ENCODE results near the gene METTL6. TPM values are rescaled to one million over a fixed set of nuclear protein-coding genes. Genes with fewer than 3 reads are reported as not detected.

METTL6 gene
- polyA plus RNA-seq, 1 donor (not counting 4 experiments of a cell fraction or from before 2014, with no cell fraction given), result 16.3 TPM

DNA sequence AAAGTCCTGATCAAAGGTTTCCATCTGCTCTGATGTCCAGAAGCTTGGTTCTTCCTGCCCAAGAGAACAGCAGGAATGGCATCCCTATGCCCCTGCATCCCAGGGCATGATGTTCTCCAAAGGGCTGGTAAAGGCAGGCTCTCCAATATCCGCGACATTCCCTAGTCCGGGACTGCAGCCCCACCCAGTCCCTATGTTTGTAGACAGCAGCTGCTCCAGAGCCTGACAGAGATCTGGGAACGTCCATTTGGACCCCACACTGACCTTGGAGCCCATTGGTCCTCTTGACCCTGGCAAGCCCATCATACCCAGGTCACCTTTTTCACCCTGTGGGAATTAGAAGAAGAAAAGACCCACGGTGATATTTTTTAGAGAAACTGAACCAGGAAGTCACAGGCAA, 47.8 kb upstream of the METTL6 start:
- Histone ChIP-seq H2AFZ (ENCODE audit: control insufficient read depth, low read length) (no peak overlapping the region), H3K9me3 (ENCODE audit: control insufficient read depth, low read depth, low read length) (no peaks in the 10 kb centered on the region), H4K20me1 (ENCODE audit: control insufficient read depth, extremely low read depth, insufficient read depth, low read length) (no peaks in the 10 kb centered on the region), H3K36me3 (ENCODE audit: control insufficient read depth in 2 of 2, extremely low read depth in 1 of 2, insufficient read depth in 2 of 2, low read length in 2 of 2) (no peaks in the 10 kb centered on the region), H3K27ac (ENCODE audit: control insufficient read depth, insufficient read depth, low read length) (no peak overlapping the region), H3K27me3 (ENCODE audit: control insufficient read depth, extremely low read depth, insufficient read depth, low read length) (no peaks in the 10 kb centered on the region), H3K4me1 (ENCODE audit: control insufficient read depth, extremely low read depth, insufficient read depth, low read length) (no peaks in the 10 kb centered on the region), H3K79me2 (ENCODE audit: control insufficient read depth, insufficient read depth, low read length) (no peaks in the 10 kb centered on the region), H3K9me1 (ENCODE audit: control insufficient read depth, extremely low read depth, insufficient read depth, low read length) (no peaks in the 10 kb centered on the region), H3K4me2 (ENCODE audit: control insufficient read depth, extremely low read depth, insufficient read depth, low read depth, low read length) (no peak overlapping the region), H3K9ac (ENCODE audit: control insufficient read depth, extremely low read depth, insufficient read depth, low read length) (no peak overlapping the region), H3K4me3 (ENCODE audit: control insufficient read depth in 2 of 3, extremely low read depth in 1 of 3, insufficient read depth in 2 of 3, low read depth in 1 of 3, low read length in 3 of 3) (no peak overlapping the region)
- TF ChIP-seq EZH2 (IDR thresholded peaks at IDR 0.05; ENCODE audit: low read length), result no peak
- TF ChIP-seq, protein P1, sequence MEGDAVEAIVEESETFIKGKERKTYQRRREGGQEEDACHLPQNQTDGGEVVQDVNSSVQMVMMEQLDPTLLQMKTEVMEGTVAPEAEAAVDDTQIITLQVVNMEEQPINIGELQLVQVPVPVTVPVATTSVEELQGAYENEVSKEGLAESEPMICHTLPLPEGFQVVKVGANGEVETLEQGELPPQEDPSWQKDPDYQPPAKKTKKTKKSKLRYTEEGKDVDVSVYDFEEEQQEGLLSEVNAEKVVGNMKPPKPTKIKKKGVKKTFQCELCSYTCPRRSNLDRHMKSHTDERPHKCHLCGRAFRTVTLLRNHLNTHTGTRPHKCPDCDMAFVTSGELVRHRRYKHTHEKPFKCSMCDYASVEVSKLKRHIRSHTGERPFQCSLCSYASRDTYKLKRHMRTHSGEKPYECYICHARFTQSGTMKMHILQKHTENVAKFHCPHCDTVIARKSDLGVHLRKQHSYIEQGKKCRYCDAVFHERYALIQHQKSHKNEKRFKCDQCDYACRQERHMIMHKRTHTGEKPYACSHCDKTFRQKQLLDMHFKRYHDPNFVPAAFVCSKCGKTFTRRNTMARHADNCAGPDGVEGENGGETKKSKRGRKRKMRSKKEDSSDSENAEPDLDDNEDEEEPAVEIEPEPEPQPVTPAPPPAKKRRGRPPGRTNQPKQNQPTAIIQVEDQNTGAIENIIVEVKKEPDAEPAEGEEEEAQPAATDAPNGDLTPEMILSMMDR (optimal IDR thresholded peaks at IDR 0.05 in 1 of 3, IDR thresholded peaks at IDR 0.05 in 1 of 3, conservative IDR thresholded peaks at IDR 0.05 in 1 of 3; ENCODE audit: extremely low read depth in 1 of 3, insufficient read depth in 2 of 3, low read length in 3 of 3), result no peak
- DNase-seq (ENCODE audit: low read depth, low spot score) (no peak), FAIRE-seq (no peak)
- dilution Hi-C loops (cut with MboI; ENCODE audit: extremely low pct_ligation_motif_present, low sequenced_read_pairs), result no loop called here

DNA sequence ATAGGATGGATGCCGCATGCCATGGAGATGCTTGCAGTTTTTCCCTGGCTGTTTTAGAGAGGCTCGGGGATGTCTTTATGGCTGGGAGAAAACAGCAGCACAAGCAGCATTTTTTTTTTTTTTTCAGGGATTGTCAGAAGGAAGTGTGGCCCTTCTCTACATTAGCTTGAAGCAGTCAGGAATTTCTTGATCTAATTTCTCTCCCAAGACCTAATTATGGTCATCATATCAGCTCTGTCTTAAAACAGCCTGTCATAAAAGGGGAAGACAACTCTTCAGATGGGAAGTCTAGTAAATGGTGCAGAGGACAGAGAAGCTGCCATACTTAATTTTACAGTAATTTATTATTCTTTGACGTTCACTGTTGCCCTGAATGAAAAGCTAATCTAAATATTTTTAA, 44.5 kb upstream of the METTL6 start:
- Histone ChIP-seq H3K9me3 (ENCODE audit: control insufficient read depth, low read depth, low read length) (no peaks in the 10 kb centered on the region), H3K27me3 (ENCODE audit: control insufficient read depth, extremely low read depth, insufficient read depth, low read length) (no peaks in the 10 kb centered on the region), H3K36me3 (ENCODE audit: control insufficient read depth in 2 of 2, extremely low read depth in 1 of 2, insufficient read depth in 2 of 2, low read length in 2 of 2) (no peaks in the 10 kb centered on the region), H3K79me2 (ENCODE audit: control insufficient read depth, insufficient read depth, low read length) (no peaks in the 10 kb centered on the region), H3K9me1 (ENCODE audit: control insufficient read depth, extremely low read depth, insufficient read depth, low read length) (no peaks in the 10 kb centered on the region), H3K4me3 (ENCODE audit: control insufficient read depth in 2 of 3, extremely low read depth in 1 of 3, insufficient read depth in 2 of 3, low read depth in 1 of 3, low read length in 3 of 3) (no peak overlapping the region), H4K20me1 (ENCODE audit: control insufficient read depth, extremely low read depth, insufficient read depth, low read length) (no peaks in the 10 kb centered on the region), H3K4me1 (ENCODE audit: control insufficient read depth, extremely low read depth, insufficient read depth, low read length) (no peaks in the 10 kb centered on the region), H3K27ac (ENCODE audit: control insufficient read depth, insufficient read depth, low read length) (no peak overlapping the region), H3K4me2 (ENCODE audit: control insufficient read depth, extremely low read depth, insufficient read depth, low read depth, low read length) (no peak overlapping the region), H2AFZ (ENCODE audit: control insufficient read depth, low read length) (no peak overlapping the region), H3K9ac (ENCODE audit: control insufficient read depth, extremely low read depth, insufficient read depth, low read length) (no peak overlapping the region)
- TF ChIP-seq, protein P1 (optimal IDR thresholded peaks at IDR 0.05 in 1 of 3, IDR thresholded peaks at IDR 0.05 in 1 of 3, conservative IDR thresholded peaks at IDR 0.05 in 1 of 3; ENCODE audit: extremely low read depth in 1 of 3, insufficient read depth in 2 of 3, low read length in 3 of 3), result no peak
- no peak for TF ChIP-seq EZH2 (IDR thresholded peaks at IDR 0.05; ENCODE audit: low read length)
- FAIRE-seq (no peak), DNase-seq (ENCODE audit: low read depth, low spot score) (no peak)
- dilution Hi-C loops (cut with MboI; ENCODE audit: extremely low pct_ligation_motif_present, low sequenced_read_pairs), result no loop called here
